Skin of body (tissue), 2 donors: Measurements from ENCODE around the gene WNT7B. TPM values are rescaled to one million over a fixed set of nuclear protein-coding genes. Genes with fewer than 3 reads are reported as not detected.

Experiments
- DNase-seq: peaks from one replicate; lab custom pipeline; 2025; lab: John Stamatoyannopoulos, UW
- total RNA-seq: library from RNA; depleted of rRNA; stranded (reverse); fragments of >200 nt; gene quantifications from one replicate; pipeline ENCODE4 v1.2.3, GENCODE V29; 2014

WNT7B gene
- total RNA-seq, 1 donor from 2014 or later: 4.3 TPM

GRCh38 chr22:45891471-45891995 lies 85.4 kb downstream of the WNT7B start:
- DNase-seq: no peak

DNA sequence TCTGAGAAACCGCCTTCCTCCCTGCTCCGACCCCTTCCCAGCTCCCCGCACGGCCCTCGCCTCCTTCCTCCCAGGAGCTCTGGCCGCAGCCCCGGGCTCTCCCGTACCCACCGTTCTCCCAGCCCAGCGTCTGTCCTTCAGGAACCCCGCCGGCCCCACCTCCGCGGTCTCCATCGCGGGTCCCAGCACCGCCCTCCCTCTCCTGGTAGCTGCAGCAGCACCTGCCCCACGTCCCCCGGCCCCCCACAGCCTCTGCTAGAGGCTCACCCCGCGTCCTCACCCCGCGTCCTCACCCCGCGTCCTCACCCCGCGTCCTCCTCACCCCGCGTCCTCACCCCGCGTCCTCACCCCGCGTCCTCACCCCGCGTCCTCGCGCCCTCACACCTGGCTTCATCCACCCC lies 85.9 kb downstream of the WNT7B start:
- no peak for DNase-seq

DNA sequence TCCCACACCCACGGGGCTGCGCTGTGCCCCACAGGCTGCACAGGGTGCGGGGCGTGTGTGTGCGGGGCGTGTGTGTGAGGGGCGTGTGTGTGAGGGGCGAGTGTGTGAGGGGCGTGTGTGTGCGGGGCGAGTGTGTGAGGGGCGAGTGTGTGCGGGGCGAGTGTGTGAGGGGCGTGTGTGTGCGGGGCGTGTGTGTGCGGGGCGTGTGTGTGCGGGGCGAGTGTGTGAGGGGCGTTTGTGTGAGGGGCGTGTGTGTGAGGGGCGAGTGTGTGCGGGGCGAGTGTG lies 86.7 kb downstream of the WNT7B start:
- DNase-seq: no peak

DNA sequence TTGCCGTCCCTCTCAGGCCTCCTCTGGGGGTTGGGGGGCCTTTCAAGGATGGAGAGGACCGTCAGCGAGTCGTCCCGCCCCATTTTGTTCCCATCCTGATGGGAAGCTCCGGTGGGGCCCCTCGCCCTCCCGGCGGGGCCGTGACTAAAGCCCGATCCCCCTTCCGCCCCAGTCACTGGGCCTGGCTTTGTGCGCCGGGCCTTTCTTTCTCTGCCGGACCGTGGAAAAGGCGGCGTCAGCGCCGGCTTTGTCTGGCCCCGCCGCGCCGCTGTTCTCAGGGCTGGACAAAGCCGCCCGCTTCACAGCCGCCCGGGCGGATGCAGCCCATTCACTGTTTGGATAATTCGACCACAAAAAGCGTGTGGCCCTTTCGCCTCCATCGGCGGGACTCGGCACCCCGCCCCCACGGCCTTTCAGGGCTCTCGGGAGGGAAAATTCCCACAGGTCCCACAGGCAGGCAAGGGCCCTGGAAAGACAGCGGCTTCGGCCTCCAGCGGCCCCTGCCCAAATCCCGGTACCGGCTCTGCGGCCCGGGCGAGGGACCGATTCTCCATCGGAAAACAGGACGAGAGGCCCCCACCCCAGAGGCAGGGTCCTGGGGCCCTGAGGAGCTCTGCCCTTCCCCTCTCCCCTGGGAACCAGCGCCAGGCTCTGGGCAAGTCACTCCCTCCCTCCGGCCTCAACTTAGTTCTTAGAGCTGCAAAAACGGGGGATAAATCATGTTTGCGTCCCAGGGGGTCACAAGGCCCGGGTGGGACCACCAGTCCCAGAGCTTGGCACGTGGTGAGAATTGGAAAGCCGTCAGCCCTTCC lies 87.2 kb downstream of the WNT7B start:
- DNase-seq: no peak

- DNase-seq: no peak
Measured at GRCh38 chr22:45889093-45889538, 87.8 kb downstream of the WNT7B start.

DNA sequence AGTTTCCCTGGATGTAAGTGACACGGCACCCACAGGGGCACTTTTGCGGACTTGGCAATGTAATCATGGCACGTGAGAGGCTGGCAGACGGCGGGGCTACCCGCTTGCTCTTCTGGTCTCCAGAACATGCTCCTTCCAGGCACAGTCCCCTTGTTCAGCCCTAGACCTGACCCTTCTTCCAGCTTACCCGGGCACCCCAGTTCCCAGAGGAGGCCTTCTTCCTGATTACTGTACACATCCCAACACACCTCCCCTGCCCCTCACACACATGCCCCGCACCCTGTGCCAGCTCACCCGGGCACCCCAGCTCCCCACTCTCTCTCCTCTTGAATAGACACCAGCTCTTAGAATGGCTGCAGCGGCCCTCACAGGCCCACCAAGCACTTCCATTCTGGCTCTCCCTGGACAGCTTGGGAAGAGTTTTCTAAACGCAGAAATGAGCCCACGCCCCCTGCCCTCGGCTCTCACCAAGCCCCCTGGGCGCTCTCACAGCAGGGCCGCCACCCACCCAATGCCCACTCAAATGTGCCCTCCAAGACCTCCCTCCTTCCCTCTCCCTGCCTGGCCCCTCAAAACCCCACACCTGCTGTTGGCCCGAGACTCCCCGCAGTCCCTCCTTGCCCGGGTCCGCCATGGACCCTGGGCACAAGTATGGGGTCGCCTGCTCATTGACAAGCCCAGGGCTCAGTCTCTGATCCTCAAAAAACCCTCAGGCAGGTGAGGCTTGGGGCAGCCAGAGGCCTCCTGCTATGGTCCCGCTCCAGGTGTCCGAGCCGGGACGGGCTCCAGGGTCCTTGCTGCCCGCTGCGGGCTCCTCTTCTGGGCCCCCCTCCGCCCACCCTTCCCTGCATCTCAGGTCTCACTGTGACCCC lies 88.5 kb downstream of the WNT7B start:
- no peak for DNase-seq

DNA sequence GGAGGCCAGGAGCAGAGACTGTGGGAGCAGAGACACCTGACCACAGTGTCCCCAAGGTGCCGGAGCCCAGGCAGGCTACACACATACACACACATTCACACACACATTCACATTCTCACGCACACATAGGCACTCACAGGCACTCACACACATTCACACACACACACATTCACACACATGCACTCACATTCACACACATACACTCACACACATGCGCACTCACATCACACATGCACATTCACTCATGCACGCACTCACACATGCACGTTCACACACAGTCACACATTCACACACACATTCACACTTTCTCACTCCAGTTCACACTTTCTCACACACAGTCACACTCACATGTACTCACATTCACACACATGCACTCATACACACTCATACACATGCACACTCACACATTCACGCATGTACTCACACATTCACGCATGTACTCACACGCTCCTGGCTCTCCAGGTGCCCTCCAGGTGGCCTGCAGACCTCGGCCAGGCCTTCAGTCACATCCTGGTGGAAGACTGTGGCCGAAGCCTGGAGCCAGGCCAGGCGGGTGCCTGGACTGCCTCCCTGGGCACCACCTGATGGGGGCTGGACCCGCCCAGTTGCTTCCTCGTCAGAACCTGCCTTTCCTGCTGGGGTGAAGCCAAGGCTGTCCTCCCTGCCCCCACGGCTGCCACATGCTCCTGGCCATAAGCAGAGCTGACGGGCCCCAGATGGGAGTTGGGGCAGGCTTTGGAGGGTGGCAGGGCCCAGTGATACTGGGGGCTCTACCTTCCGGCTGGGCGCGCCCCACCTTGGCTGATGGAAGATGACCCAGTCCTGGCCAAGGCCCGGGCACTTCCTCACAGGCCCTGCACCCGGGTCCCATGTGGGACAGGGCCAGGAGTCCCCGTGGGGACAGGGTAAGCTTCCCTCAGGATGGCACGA lies 89.5 kb downstream of the WNT7B start:
- no peak for DNase-seq

- no peak for DNase-seq
Measured at GRCh38 chr22:45886540-45886939, 90.4 kb downstream of the WNT7B start.

DNA sequence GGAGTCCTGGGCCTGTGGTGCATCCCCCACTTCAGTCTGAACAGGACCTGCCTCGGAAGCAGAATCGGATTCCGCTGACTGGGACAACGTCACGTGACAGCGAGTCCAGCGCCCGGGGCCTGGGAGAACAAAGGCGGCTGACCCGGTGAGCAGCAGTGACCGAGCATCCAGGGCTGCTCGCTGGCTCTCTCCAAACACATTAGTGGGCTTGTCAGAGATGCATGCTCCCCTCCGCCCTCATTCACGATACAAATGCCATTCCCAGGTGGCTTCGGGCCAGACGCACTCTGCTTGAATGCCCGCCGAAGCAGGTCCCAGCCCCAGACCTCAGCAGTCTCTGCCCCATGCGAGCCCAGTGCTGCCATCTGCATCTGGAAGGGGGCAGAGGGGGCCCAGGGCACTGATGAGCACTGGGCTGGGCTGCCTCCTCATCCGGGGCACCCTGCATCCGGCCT lies 91.0 kb downstream of the WNT7B start:
- DNase-seq: no peak

GRCh38 chr22:45885171-45885840 lies 91.7 kb downstream of the WNT7B start:
- DNase-seq: no peak

DNA sequence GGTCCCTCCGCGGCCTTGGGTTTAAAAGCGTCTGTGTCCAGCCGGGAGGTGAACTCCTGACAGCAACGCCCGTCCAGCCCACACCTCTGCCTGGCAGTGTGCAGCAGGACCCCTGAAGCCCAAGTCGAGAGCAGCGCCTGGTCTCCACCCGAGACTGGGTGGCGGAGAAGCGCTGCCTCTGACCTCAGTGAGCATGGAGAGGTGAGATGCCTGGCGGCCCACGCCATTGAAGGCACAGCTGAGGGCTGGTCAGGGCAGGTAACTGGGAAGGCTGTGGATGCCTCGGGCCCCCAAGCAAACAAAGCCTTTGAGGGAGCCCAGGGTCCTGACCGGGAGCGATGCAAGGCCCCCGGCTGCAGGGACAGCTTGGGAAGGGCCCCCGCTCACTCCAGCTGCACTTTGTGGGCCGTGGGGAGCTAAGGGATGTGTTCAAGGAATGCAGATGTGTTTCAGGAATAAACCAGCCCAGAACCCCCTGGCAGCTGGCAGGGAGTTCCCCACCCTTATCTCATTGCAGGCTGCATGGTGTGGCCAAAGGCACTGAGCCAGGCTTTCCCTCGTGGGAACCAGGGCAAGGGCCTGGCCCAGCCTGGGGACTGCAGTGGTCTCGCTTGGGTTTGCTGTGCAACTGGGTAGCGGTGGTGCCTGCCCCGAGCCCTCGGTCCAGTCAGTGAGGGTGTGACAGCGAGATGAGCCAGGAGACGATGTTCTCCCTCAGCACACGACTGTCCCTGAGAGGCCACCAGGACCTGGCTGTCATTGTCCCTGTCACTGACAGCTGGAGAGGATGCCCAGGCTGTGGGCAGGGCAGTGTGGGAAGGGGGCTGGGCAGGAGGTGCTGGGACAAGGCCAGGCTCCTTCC lies 92.5 kb downstream of the WNT7B start:
- DNase-seq: no peak

- DNase-seq: no peak
Measured at GRCh38 chr22:45883811-45884170, 93.2 kb downstream of the WNT7B start.

GRCh38 chr22:45882881-45883810 lies 93.8 kb downstream of the WNT7B start:
- DNase-seq: no peak

DNA sequence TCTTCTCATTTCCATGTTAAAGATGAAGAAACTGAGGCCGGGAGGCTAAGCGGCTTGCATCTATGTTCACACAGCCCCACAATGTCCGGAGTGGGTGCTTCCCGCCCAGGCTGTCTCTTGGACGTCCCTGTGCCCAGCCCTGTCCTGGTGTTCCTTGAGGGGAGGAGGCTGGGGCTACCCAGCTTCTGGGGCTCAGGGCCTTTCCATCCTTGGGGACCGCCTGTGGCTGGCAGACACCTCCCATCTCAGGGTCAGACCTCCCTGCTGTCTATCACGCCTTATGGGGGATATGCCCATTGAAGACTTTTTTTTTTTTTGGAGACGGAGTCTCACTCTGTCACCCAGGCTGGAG lies 95.5 kb downstream of the WNT7B start:
- DNase-seq: no peak

DNA sequence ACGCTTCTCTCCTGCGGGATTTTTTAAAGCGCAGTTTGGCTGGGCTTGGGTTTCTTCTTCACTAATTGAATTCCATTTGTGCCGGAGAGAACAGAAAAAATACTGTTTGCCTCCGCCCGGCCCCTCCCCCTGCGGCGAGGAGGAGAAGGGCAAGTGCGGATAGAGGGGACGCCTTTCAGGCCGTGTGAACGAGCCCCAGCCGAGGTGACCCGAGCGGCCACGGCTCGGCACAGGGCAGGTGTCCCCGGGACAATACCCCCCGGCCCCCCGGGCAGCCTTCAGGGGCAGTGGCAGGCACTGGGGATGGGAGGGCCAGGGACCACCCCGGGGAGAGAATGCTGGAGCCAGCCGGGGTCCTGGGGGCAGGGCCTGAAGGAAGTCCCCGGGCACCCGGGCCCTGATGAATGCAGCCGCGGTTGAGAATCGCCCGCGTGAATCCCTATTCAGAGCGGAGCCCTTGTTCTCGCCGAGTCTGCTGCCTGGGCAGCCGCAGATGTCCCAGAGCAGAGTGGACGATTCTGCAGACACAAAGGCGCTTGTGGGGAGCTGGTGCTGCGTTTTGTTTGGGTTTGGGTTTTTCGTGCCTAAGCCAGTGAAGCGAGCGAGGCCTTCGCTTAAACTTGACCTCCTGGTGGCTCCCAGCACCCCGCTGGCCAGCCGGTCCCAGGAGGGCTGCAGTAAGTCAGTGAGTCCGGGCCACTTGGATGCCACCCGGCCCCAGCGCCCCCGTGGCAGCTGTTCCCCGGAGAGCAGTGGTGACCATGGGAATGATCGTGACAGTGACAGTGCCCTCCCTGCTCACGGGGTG lies 96.0 kb downstream of the WNT7B start:
- DNase-seq: no peak

- no peak for DNase-seq
Measured at GRCh38 chr22:45880091-45880715, 96.8 kb downstream of the WNT7B start.

DNA sequence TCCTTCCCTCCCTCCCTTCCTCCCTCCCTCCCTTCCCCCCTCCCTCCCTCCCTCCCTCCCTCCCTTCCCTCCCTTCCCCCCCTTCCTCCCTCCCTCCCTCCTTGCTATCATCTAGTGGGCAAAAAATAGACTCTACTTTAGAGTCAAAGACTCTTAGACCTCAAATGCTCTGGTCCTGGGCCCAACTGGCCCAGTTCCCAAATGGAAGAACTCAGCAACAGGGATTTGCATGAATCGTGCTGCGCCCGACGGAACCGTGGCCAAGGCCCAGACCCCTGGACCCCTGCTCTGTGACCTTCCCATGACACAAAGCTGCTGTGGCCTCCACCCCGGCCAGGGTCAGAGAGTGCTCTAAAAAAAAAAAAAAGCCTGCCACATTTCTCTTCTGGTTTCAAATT lies 97.4 kb downstream of the WNT7B start:
- DNase-seq: no peak
